ENCODE results near the gene ASB2. TPM values are rescaled to one million over a fixed set of nuclear protein-coding genes. Genes with fewer than 3 reads are reported as not detected.

Gene ASB2
- total RNA-seq, 1 experiment from 2014 or later: not detected

DNA sequence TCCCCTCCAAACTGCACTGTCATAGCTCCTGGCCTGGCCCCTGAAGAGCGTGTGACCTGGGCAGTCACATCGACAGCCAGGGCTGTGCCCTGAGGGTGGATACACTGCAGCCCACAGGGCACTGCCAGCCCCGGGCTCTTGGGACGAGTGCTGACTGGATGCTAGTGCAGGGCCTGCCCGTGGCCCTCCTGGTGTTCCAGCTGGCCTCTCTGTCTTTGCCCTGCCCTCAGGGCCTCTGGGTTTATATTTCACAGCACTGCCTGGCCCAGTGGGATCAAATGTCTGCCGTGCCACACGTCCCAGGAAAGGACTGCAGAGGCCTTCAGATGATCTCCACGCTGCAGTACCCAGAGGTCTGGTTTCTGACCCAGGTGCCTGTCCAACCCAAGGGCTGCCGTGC is 10.6 kb upstream of the ASB2 start:
- H3K27ac ChIP-seq (ENCODE audit: low read depth, low read length): no peak overlapping the region
- H3K9ac ChIP-seq (ENCODE audit: low read length): no peak overlapping the region
- no peaks in the 10 kb centered on the region for H3K79me2 ChIP-seq (ENCODE audit: insufficient read depth, low read length)
- H3K4me2 ChIP-seq (ENCODE audit: low read length): no peak overlapping the region
- intact Hi-C loops (cut with micrococcal nuclease): no loop called here
- H3K4me1 ChIP-seq (ENCODE audit: control insufficient read depth in 1 of 2, insufficient read depth in 2 of 2, low read length in 2 of 2): peaks cover 15 to 29% of the 10 kb centered on the region in 2 experiments; a peak in 3 of 4 replicates
- ChIA-PET CTCF (no interaction called here), POLR2A (interaction anchor here (1.2 kb wide), 1 partner anchor 11 kb away, joined by 3 read pairs; no protein-coding TSS in a partner anchor), RAD21 (ENCODE audit: low non-redundant PET in 1 of 2, low total read pairs in 2 of 2, uncharacterized antibody in 2 of 2, unreplicated experiment in 2 of 2) (no interaction called here)
- no peak for DNase-seq (ENCODE audit: low read depth, low spot score)
- H3K27me3 ChIP-seq (ENCODE audit: insufficient read depth, low read length): no peaks in the 10 kb centered on the region
- no peak overlapping the region for H2AFZ ChIP-seq (ENCODE audit: low read depth, low read length, poor library complexity, severe bottlenecking)
- TF ChIP-seq EZH2 (IDR thresholded peaks at IDR 0.05) (no peak), POLR2A (IDR thresholded peaks at IDR 0.05; ENCODE audit: borderline replicate concordance, extremely low read depth, insufficient read depth, insufficient read length) (no peak), CBX3 (IDR thresholded peaks at IDR 0.05; ENCODE audit: low read depth) (no peak), ZNF274 (IDR thresholded peaks at IDR 0.05; ENCODE audit: low read depth, low read length) (no peak), RAD21 (IDR thresholded peaks at IDR 0.05; ENCODE audit: low read depth) (no peak), FOSL1 (IDR thresholded peaks at IDR 0.05; ENCODE audit: low read depth) (no peak), CEBPB (IDR thresholded peaks at IDR 0.05; ENCODE audit: low read depth) (no peak)
- TF ChIP-seq, protein P1, sequence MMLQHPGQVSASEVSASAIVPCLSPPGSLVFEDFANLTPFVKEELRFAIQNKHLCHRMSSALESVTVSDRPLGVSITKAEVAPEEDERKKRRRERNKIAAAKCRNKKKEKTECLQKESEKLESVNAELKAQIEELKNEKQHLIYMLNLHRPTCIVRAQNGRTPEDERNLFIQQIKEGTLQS (IDR thresholded peaks at IDR 0.05): no peak
- TF ChIP-seq, protein P2, sequence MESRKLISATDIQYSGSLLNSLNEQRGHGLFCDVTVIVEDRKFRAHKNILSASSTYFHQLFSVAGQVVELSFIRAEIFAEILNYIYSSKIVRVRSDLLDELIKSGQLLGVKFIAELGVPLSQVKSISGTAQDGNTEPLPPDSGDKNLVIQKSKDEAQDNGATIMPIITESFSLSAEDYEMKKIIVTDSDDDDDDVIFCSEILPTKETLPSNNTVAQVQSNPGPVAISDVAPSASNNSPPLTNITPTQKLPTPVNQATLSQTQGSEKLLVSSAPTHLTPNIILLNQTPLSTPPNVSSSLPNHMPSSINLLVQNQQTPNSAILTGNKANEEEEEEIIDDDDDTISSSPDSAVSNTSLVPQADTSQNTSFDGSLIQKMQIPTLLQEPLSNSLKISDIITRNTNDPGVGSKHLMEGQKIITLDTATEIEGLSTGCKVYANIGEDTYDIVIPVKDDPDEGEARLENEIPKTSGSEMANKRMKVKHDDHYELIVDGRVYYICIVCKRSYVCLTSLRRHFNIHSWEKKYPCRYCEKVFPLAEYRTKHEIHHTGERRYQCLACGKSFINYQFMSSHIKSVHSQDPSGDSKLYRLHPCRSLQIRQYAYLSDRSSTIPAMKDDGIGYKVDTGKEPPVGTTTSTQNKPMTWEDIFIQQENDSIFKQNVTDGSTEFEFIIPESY (IDR thresholded peaks at IDR 0.05; ENCODE audit: extremely low read depth, insufficient replicate concordance, low read length): no peak
- TF ChIP-seq, protein P3, sequence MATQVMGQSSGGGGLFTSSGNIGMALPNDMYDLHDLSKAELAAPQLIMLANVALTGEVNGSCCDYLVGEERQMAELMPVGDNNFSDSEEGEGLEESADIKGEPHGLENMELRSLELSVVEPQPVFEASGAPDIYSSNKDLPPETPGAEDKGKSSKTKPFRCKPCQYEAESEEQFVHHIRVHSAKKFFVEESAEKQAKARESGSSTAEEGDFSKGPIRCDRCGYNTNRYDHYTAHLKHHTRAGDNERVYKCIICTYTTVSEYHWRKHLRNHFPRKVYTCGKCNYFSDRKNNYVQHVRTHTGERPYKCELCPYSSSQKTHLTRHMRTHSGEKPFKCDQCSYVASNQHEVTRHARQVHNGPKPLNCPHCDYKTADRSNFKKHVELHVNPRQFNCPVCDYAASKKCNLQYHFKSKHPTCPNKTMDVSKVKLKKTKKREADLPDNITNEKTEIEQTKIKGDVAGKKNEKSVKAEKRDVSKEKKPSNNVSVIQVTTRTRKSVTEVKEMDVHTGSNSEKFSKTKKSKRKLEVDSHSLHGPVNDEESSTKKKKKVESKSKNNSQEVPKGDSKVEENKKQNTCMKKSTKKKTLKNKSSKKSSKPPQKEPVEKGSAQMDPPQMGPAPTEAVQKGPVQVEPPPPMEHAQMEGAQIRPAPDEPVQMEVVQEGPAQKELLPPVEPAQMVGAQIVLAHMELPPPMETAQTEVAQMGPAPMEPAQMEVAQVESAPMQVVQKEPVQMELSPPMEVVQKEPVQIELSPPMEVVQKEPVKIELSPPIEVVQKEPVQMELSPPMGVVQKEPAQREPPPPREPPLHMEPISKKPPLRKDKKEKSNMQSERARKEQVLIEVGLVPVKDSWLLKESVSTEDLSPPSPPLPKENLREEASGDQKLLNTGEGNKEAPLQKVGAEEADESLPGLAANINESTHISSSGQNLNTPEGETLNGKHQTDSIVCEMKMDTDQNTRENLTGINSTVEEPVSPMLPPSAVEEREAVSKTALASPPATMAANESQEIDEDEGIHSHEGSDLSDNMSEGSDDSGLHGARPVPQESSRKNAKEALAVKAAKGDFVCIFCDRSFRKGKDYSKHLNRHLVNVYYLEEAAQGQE (IDR thresholded peaks at IDR 0.05; ENCODE audit: low read depth): no peak
- H3K4me3 ChIP-seq (replicated peaks in 1 of 2; ENCODE audit: low read depth in 1 of 2, low read length in 2 of 2): no peak overlapping the region
- H3K9me3 ChIP-seq (ENCODE audit: control insufficient read depth in 1 of 2, insufficient read depth in 1 of 2, low read depth in 1 of 2, low read length in 2 of 2): no peaks in the 10 kb centered on the region
- no peaks in the 10 kb centered on the region for H3K36me3 ChIP-seq (ENCODE audit: control insufficient read depth in 1 of 2, insufficient read depth in 2 of 2, low read length in 2 of 2)
- no peak for ATAC-seq
- no TSS peak for BruUV-seq (replicated peaks)
- no peaks in the 10 kb centered on the region for H3K9me2 ChIP-seq (ENCODE audit: insufficient read depth)
- no peaks in the 10 kb centered on the region for H4K20me1 ChIP-seq (ENCODE audit: insufficient read depth)

Data from HCT116 (cell line).